Esophagus (tissue), 2 donors: ENCODE data around the gene LRP5. TPM values are rescaled to one million over a fixed set of nuclear protein-coding genes. Genes with fewer than 3 reads are reported as not detected.
"Not testable (repeated sequence)": the region's sequence is repeated elsewhere in the genome, so short reads cannot be mapped to it uniquely, and the experiment has no call there.

Source experiments
- H3K27ac ChIP-seq, 2 donors: one replicate each; pipeline ENCODE4 v1.5.1; 2013; ENCODE audit warnings: low read depth in 2 of 2, mild to moderate bottlenecking in 2 of 2, inconsistent platforms in 1 of 2, low read length in 1 of 2, moderate library complexity in 1 of 2
- H3K27me3 ChIP-seq, 2 donors: one replicate each; pipeline ENCODE4 v1.6.1; 2013; ENCODE audit warnings: low read length in 2 of 2, control low read depth in 1 of 2, mild to moderate bottlenecking in 1 of 2; ENCODE audit not compliant: insufficient read depth in 2 of 2, control insufficient read depth in 1 of 2
- H3K36me3 ChIP-seq, 2 donors: one replicate each; pipeline ENCODE4 v1.6.1; 2013; ENCODE audit warnings: low read length in 1 of 2; ENCODE audit not compliant: control insufficient read depth in 2 of 2, insufficient read depth in 2 of 2
- H3K4me1 ChIP-seq, 2 donors: one replicate each; pipeline ENCODE4 v1.6.1; 2013; ENCODE audit warnings: low read length in 1 of 2; ENCODE audit not compliant: control insufficient read depth in 2 of 2, insufficient read depth in 2 of 2
- H3K4me3 ChIP-seq, 2 donors: one replicate each; pipeline ENCODE4 v1.5.1; 2013; ENCODE audit warnings: low read length in 2 of 2, mild to moderate bottlenecking in 2 of 2, low read depth in 1 of 2, moderate library complexity in 1 of 2
- H3K9me3 ChIP-seq, 2 donors: one replicate each; pipeline ENCODE4 v1.6.1; 2013; ENCODE audit warnings: mild to moderate bottlenecking in 2 of 2, low read depth in 1 of 2, low read length in 1 of 2, moderate library complexity in 1 of 2; ENCODE audit not compliant: control insufficient read depth in 2 of 2, insufficient read depth in 1 of 2
- WGBS, 2 donors: extraction: QIAGEN DNeasy Blood & Tissue Kit; methylation state at CpG; one replicate each; pipeline ENCODE4 v1.1.7; 2013; 5-methylcytosine and 5-hydroxymethylcytosine counted together
- polyA plus RNA-seq, 2 donors: library from polyadenylated mRNA; stranded (reverse); fragments of 200-250 nt; gene quantifications; one replicate each; pipeline ENCODE4 v1.2.3, GENCODE V29; 2013
- donor health status: healthy with polysubstance abuse.
- donor health status: Bipolar disorder and iron deficiency.

Gene LRP5
- polyA plus RNA-seq, 2 donors = 16.0 to 24.5 TPM

GRCh38 chr11:68396516-68396915 lies 84.1 kb downstream of the LRP5 start:
- peaks cover 0 to 4% of the 10 kb centered on the region in 2 donors for H3K36me3 ChIP-seq
- no peaks in the 10 kb centered on the region for H3K9me3 ChIP-seq
- no peak overlapping the region for H3K27ac ChIP-seq
- no peak overlapping the region for H3K4me3 ChIP-seq
- WGBS, 2 donors = 81 to 85% methylated on average over 10 to 12 of the region's 12 CpGs
- peaks cover 0 to 2% of the 10 kb centered on the region in 2 donors for H3K4me1 ChIP-seq
- no peaks in the 10 kb centered on the region for H3K27me3 ChIP-seq

DNA sequence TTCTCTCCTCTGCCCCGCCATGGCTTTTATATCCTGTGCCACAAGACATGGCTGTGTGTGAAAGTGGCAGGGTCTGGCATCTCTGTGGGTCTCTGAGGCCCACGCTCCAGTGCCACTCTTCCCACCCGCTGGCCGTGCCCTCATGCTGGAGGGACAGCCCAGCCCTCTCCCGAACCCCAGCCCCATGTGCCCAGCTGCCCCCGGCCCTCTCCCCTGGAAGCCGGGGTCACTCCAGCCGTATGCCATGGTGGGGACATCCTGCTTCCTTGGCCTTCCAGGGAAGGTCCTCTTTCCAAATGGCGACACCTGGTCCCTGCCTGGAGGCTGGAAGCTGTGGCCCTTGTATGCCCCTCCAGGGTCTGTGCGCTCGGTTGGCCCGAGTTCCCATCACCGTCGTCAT lies 84.9 kb downstream of the LRP5 start:
- Histone ChIP-seq H3K9me3 (no peaks in the 10 kb centered on the region), H3K27me3 (no peaks in the 10 kb centered on the region), H3K36me3 (peaks cover 0 to 5% of the 10 kb centered on the region in 2 donors), H3K4me1 (peaks cover 0 to 2% of the 10 kb centered on the region in 2 donors), H3K27ac (no peak overlapping the region), H3K4me3 (no peak overlapping the region)
- WGBS, 2 donors = 92 to 94% methylated on average over 14 of the region's 14 CpGs

GRCh38 chr11:68398995-68399851 lies 86.8 kb downstream of the LRP5 start:
- peaks cover 3 to 16% of the 10 kb centered on the region in 2 donors for H3K36me3 ChIP-seq
- WGBS, 2 donors = 44 to 56% methylated on average over 17 of the region's 17 CpGs
- H3K27ac ChIP-seq = peak overlapping the region; percentile 49 to 59
- H3K4me1 ChIP-seq = peaks cover 0 to 2% of the 10 kb centered on the region in 2 donors
- H3K4me3 ChIP-seq = no peak overlapping the region
- H3K9me3 ChIP-seq = no peaks in the 10 kb centered on the region
- no peaks in the 10 kb centered on the region for H3K27me3 ChIP-seq

- Histone ChIP-seq H3K27me3 (no peaks in the 10 kb centered on the region), H3K4me1 (peaks cover 0 to 2% of the 10 kb centered on the region in 2 donors), H3K4me3 (no peak overlapping the region), H3K36me3 (peaks cover 3 to 18% of the 10 kb centered on the region in 2 donors), H3K27ac (peak overlapping the region; percentile 49 to 59), H3K9me3 (no peaks in the 10 kb centered on the region)
- WGBS, 2 donors = 69 to 72% methylated on average over 13 of the region's 13 CpGs
Measured at GRCh38 chr11:68399916-68400315, 87.5 kb downstream of the LRP5 start.

- H3K36me3 ChIP-seq = peaks cover 3 to 18% of the 10 kb centered on the region in 2 donors
- H3K27me3 ChIP-seq, H3K4me1 ChIP-seq, H3K27ac ChIP-seq, H3K4me3 ChIP-seq, H3K9me3 ChIP-seq: not testable (repeated sequence)
- 89 to 94% methylated on average over 7 of the region's 7 CpGs for WGBS, 2 donors
Measured at GRCh38 chr11:68400584-68400983, 88.2 kb downstream of the LRP5 start.

GRCh38 chr11:68401856-68402255 lies 89.5 kb downstream of the LRP5 start:
- no peak overlapping the region for H3K27ac ChIP-seq
- H3K36me3 ChIP-seq = peaks cover 3 to 23% of the 10 kb centered on the region in 2 donors
- no peaks in the 10 kb centered on the region for H3K27me3 ChIP-seq
- H3K4me3 ChIP-seq = no peak overlapping the region
- H3K4me1 ChIP-seq = peaks cover 0 to 2% of the 10 kb centered on the region in 2 donors
- H3K9me3 ChIP-seq = no peaks in the 10 kb centered on the region
- 82 to 93% methylated on average over 7 of the region's 7 CpGs for WGBS, 2 donors

- no peak overlapping the region for H3K27ac ChIP-seq
- H3K36me3 ChIP-seq = peaks cover 3 to 20% of the 10 kb centered on the region in 2 donors
- 92 to 93% methylated on average over 15 of the region's 15 CpGs for WGBS, 2 donors
- no peaks in the 10 kb centered on the region for H3K27me3 ChIP-seq
- peaks cover 0 to 2% of the 10 kb centered on the region in 2 donors for H3K4me1 ChIP-seq
- no peak overlapping the region for H3K4me3 ChIP-seq
- H3K9me3 ChIP-seq = no peaks in the 10 kb centered on the region
Measured at GRCh38 chr11:68402355-68403031, 90.1 kb downstream of the LRP5 start.

DNA sequence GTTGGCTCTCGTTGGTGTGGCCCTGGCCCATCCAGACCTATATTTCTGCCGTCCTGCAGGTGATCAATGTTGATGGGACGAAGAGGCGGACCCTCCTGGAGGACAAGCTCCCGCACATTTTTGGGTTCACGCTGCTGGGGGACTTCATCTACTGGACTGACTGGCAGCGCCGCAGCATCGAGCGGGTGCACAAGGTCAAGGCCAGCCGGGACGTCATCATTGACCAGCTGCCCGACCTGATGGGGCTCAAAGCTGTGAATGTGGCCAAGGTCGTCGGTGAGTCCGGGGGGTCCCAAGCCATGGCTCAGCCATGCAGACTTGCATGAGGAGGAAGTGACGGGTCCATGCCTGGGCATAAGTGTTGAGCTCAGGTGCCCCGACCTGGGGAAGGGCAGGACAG lies 91.0 kb downstream of the LRP5 start:
- Histone ChIP-seq H3K36me3 (peaks cover 3 to 20% of the 10 kb centered on the region in 2 donors), H3K9me3 (no peaks in the 10 kb centered on the region), H3K27me3 (no peaks in the 10 kb centered on the region), H3K27ac (no peak overlapping the region), H3K4me3 (no peak overlapping the region), H3K4me1 (no peaks in the 10 kb centered on the region)
- WGBS, 2 donors = 95 to 96% methylated on average over 18 of the region's 18 CpGs

- H3K4me1 ChIP-seq = no peaks in the 10 kb centered on the region
- 92 to 95% methylated on average over 12 of the region's 12 CpGs for WGBS, 2 donors
- H3K4me3 ChIP-seq = no peak overlapping the region
- H3K9me3 ChIP-seq = no peaks in the 10 kb centered on the region
- peaks cover 3 to 20% of the 10 kb centered on the region in 2 donors for H3K36me3 ChIP-seq
- H3K27me3 ChIP-seq = no peaks in the 10 kb centered on the region
- H3K27ac ChIP-seq = no peak overlapping the region
Measured at GRCh38 chr11:68403831-68404230, 91.4 kb downstream of the LRP5 start.
